ENCODE data around the gene NOB1. TPM values are rescaled to one million over a fixed set of nuclear protein-coding genes. Genes with fewer than 3 reads are reported as not detected.

The NOB1 gene
- total RNA-seq: 15.4 and 26.5 TPM in 2 replicates

DNA sequence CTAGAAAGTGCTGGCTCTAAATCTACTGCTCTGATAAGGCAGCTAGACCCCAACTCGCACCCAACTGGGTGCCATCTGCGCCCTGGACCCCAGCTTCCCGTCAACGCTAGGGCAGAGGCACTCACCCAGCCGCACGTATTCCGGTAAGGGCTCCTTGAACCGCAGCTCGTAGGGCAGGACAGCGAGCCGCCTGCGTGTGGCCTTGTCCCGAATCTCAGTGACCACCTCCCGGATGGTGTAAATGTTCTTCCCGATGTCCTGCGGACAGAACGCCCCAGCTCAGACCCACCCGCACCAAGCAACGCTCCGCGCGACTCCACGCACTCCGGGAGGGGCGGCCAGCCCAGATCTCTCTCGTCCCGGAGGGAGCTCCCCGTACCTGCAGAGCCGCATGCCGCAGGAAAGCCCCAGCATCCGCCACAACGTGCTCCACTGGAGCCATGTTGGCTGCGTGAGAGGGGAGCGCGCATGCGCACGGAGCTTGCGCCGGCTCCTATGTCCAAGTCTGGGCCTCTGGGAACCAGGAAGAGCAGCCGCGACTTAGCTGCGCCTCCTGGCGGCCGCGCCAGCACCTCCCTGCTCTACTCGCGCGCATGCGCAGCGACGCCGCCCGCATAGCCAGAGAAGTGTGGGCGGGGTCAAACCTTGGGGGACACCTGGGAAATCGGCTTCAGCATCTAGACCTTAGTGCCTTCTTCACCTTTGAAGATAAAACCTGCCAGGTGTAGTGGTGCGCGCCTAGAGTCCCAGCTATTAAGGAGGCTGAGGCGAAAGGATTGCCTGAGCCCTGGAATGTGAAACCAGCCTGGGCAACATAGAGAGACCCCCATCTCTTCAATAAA lies at the start of gene NOB1:
Gene NOB1 (minus strand): TSS at position 458 of the 842 bp plus-strand sequence. CDS start 16 bp downstream, at position 442.

DNA sequence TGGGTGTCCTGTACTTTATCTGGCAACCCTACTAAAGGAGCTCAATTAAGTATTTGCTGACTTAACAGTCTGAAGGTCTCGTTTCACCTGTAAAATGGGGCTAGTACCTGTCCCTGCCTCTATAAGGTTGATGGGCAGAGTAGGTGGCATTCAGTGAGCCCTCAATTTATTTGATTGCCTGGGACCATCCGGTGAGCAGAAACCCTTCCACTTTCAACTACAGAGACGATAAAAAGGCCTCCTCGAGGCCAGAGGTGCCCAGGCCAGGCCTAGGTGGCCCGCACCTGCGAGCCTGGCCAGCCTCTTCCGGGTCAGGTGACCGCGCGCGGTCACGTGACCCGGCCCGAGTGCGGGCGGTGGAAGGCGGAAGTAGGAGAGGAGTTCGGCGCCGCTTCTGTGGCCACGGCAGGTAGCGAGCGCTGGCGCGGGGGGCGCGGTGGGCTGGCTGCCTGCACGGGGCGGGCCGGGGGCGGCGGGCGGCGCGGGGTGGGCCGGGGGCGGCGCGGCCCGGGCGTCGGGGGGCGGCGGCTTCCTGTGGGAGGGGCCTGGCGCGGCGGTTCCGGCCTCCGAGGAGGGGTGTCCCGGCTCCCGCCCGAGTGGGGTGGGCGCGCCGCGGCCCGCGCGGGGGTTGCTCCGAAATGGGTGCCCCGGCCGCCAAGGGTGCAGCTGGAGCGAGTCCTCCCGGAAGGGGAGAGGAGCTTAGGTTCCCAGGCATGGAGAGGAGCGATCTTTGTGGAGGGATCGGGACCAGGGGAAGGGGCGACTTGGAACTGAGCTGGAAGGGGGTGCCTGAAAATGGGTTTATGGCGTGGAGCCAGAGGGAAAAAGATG lies 7.5 kb upstream of the NOB1 start, which contains the start of gene WWP2:
Gene WWP2 (plus strand): TSS at position 350 of the 831 bp plus-strand sequence. CDS start 24,679 bp downstream, outside the sequence.

DNA sequence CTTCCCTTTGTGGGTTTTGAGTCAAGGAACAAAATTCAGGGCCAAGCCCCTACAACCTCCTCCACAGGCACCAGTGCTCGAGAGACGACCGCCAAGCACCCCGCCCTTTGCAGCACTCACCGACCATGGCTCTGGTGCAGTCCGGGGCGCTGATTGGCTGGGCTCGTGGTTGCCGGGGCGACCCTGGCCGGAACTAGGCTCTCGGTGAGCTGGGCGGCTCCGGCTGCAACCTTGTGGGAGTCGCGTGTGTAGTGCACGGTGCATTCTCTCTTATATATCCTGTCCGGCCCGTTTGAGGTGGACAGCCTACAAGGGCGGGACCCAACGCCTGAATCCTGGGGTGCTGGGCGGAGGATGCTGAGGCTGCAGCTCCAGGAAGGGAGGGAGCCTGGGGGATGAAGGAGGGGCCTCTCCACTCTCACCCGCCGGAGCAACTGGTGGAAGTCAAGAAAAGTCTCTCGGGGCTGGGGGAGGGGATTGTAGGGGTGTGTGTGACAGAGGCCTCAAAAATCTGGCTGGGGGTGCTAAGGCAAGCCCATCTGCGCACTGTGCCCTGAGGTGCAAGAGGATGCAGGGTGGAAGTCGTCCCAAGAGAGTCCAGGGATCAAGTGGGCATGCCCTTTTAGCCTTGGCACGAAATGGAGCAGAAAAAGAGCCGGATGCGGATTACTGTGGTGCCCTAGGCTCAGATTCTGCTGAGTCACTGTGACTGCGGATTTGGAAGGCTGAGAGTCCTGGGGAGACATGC lies 28.2 kb downstream of the NOB1 start, which contains the start of gene NQO1:
Gene NQO1 (minus strand): TSS at position 248 of the 748 bp plus-strand sequence. CDS start 121 bp downstream, at position 127.

Other genes starting within 250 kb of the NOB1 start
- gene NFAT5, start 189.0 kb downstream of the NOB1 start, total RNA-seq: 24.3 and 27.9 TPM in 2 replicates
- 1,009 and 1,292 TPM in 2 replicates for gene NQO1, start 28.4 kb downstream of the NOB1 start, total RNA-seq
- 20.2 and 29.2 TPM in 2 replicates for gene WWP2, start 7.4 kb upstream of the NOB1 start, total RNA-seq
- 0.33 and 0.58 TPM in 2 replicates for gene CLEC18A, start 196.4 kb upstream of the NOB1 start, total RNA-seq

All from smooth muscle cell of trachea (primary cell).